ENCODE measurements around the gene SEPTIN2.
A peak's percentile ranks its signal among the peaks of the same experiment; 100 is the strongest.

Gene SEPTIN2

DNA sequence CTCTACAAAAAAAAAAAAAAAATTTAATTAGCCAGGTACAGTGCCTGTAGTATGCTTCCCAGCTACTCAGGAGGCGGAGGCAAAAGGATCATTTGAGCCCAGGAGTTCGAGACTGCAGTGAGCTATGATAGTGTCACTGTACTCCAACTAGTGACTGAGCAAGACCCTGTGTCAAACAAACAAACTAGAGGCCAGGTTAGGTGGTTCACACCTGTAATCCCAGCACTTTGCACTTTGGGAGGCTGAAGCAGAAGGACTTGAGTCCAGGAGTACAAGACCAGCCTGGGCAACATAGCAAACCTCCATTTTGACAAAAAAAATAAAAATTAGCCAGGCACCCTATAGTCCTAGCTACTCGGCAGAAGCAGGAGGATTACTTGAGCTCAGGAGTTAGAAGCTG lies 13.6 kb upstream of the SEPTIN2 start:
- no peaks in the 10 kb centered on the region for H3K9me3 Mint-ChIP-seq
- no peak overlapping the region for H3K27ac Mint-ChIP-seq
- H3K4me1 Mint-ChIP-seq = peaks cover 67% of the 10 kb centered on the region
- no peaks in the 10 kb centered on the region for H3K27me3 Mint-ChIP-seq
- peaks cover 3% of the 10 kb centered on the region for H3K36me3 Mint-ChIP-seq
- no peak overlapping the region for H3K4me3 Mint-ChIP-seq

DNA sequence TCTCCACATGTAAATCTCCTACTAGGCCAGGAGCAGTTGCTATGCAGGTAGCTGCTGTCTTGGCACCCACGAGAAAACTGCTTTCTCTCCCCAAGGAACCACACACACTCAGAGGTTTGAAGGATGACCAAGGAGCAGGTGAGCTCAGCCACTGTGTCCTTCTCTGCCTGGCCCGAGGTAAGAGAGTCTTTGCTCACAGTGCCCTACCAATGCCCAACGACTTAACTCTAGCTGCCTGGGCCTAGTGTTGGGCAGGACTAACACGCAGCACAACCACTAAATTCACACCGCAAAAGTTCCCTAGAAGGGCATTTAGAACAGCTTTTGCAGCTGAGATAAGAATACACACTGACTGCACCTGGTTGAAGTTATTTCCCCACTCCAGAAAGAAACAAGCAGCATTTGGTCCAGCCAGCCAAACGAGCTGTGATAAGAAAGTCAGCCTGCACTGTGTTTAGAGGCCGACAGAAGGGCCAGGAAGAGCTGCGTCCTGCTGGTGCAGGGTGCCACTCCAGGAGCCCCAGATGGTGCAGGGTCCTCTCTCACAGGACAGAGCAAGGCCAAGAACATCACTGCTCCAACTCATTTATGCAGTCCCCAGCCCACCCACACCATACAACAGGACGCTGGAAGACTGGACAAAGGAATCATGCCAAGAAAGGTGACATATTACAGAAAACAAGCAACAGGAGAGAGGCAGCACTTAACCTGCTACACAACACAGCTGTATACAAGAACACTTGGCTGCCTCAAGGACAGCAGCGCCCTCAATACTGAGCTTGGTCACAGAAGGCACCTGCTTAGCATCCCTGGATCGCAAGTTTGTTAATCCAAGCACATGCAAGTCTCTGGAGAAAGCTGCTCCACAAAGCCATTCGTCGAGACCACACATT lies 12.7 kb upstream of the SEPTIN2 start:
- Mint-ChIP-seq H3K4me3 (no peak overlapping the region), H3K9me3 (no peaks in the 10 kb centered on the region), H3K27ac (no peak overlapping the region), H3K36me3 (no peaks in the 10 kb centered on the region), H3K27me3 (no peaks in the 10 kb centered on the region), H3K4me1 (peaks cover 65% of the 10 kb centered on the region)

DNA sequence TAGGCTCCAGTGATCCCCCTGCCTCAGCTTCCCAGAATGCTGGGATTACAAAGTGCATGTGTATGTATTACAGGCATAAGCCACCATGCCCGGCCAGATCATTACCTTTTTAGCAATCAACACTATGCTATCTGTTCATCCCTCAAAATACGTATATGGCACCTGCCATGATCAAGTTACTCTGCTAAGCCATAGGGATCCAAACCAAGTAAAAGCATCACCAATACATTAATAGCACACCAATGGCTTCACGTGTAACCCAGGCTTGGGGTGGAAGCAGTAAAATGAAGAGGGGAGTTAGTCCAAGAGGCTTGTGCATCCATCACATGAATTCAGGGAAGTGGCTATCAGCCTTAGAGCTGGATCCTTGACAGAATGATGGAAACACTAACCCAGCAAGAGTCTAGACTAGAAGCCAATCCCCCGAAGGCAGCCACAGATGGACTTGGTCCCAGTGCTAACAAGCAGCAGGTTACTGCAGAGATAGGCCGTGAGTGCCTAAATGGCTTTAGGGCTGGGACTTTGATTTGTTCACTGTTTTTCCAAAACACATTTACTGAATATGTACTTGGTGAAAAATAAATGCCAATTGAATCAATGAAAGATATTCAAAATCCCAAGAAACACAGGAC lies 11.6 kb upstream of the SEPTIN2 start:
- Mint-ChIP-seq H3K9me3 (no peaks in the 10 kb centered on the region), H3K36me3 (no peaks in the 10 kb centered on the region), H3K4me1 (peaks cover 64% of the 10 kb centered on the region), H3K27ac (no peak overlapping the region), H3K4me3 (no peak overlapping the region), H3K27me3 (no peaks in the 10 kb centered on the region)

DNA sequence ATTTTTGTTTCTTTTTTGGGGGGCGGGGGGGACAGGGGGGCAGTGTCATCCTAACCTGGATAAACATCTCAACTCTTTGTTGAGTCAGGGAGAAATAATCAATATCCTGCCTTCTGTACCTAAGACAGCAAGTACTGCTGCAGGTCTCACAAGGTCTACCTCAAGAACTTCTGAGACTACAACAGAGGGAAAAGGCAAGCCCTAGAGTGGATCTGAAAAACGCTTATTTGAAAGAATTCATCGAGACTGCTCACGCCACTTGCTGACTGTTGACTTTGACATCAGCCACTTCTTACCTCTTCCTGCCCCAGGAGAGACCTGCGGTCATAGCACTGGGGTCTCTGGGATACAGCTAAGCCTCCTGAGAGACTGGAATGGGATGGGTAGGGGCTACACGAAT lies 8.7 kb upstream of the SEPTIN2 start:
- H3K36me3 Mint-ChIP-seq = peaks cover 3% of the 10 kb centered on the region
- peaks cover 77% of the 10 kb centered on the region for H3K4me1 Mint-ChIP-seq
- H3K9me3 Mint-ChIP-seq = no peaks in the 10 kb centered on the region
- no peaks in the 10 kb centered on the region for H3K27me3 Mint-ChIP-seq
- no peak overlapping the region for H3K4me3 Mint-ChIP-seq
- H3K27ac Mint-ChIP-seq = no peak overlapping the region

DNA sequence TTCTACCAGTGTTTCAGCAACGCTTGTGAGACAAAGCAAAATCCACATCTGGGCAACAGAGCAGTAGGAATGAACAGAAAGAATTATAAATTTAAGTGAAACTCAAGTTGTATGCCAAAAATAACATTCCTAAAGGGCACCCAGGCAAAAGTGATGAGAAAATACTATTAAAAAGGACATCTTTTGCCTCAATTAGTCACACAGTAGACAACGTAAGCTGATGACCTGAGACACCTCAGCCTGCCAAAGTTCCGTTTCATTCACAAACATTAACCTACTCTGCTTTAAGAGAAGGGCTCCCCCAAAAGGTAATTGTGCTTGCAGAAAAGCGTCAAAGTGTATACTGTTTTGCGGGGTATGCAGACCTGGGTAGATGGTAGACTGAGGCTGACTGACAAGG lies 7.5 kb upstream of the SEPTIN2 start:
- no peak overlapping the region for H3K27ac Mint-ChIP-seq
- peaks cover 3% of the 10 kb centered on the region for H3K36me3 Mint-ChIP-seq
- peaks cover 79% of the 10 kb centered on the region for H3K4me1 Mint-ChIP-seq
- no peak overlapping the region for H3K4me3 Mint-ChIP-seq
- no peaks in the 10 kb centered on the region for H3K9me3 Mint-ChIP-seq
- H3K27me3 Mint-ChIP-seq = no peaks in the 10 kb centered on the region

DNA sequence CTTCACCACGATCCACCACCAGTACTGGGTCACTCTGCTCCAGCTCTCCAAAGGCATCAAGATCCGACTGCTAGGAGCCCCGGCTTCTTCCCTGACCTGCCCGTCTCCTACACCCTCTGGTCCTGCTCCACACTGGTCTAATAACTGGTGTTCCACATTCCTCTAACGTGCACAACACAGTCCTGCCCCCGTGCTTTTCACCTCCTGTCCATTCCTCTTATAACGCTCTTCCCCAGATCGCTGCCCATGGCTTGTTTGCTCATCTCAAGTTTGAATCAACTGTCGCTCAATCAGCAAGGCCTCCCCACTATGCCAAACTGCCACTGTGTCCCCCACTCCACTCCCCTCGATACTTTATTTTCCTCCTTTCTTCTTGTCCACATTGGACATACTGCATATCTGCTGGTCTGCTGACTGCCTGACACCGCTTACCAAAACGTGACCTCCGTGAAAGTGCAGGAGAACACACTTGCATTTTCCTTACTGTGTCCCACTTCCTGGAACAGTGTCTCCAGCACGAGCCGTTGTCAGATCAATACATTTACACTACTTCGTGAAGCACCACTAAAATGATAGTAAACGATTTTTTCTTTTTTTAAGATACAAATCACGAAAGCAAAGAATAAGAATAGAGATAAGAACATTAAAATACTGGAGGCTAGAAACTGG lies 6.8 kb upstream of the SEPTIN2 start:
- peak overlapping the region; percentile 31 for H3K4me3 Mint-ChIP-seq
- peaks cover 3% of the 10 kb centered on the region for H3K36me3 Mint-ChIP-seq
- H3K9me3 Mint-ChIP-seq = no peaks in the 10 kb centered on the region
- H3K27ac Mint-ChIP-seq = peak overlapping the region; percentile 43
- H3K27me3 Mint-ChIP-seq = no peaks in the 10 kb centered on the region
- peaks cover 77% of the 10 kb centered on the region for H3K4me1 Mint-ChIP-seq

DNA sequence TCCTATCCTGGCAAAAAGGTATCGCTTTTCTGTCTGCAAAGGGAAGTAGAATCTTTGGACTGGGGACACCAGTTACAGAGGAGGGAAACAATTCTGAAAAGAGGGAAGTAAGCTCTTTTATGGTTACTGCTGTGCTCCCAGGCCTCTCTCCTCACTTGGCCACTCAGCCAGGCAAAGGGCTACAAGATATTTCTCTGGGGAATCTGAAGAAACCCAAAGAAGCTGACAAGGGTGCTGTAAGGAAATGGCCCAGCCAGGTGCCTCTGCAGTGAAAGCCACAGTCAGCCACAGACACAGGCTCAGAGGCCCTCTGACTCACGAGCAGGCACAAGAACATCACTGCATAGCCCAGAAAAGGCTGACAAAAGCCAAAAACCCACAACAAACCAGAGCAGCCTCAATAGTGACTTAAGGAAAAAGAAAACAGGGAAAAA lies 6.0 kb upstream of the SEPTIN2 start:
- Mint-ChIP-seq H3K4me1 (peaks cover 76% of the 10 kb centered on the region), H3K27me3 (no peaks in the 10 kb centered on the region), H3K36me3 (peaks cover 3% of the 10 kb centered on the region), H3K4me3 (peak overlapping the region; percentile 81), H3K27ac (peak overlapping the region; percentile 92), H3K9me3 (no peaks in the 10 kb centered on the region)

DNA sequence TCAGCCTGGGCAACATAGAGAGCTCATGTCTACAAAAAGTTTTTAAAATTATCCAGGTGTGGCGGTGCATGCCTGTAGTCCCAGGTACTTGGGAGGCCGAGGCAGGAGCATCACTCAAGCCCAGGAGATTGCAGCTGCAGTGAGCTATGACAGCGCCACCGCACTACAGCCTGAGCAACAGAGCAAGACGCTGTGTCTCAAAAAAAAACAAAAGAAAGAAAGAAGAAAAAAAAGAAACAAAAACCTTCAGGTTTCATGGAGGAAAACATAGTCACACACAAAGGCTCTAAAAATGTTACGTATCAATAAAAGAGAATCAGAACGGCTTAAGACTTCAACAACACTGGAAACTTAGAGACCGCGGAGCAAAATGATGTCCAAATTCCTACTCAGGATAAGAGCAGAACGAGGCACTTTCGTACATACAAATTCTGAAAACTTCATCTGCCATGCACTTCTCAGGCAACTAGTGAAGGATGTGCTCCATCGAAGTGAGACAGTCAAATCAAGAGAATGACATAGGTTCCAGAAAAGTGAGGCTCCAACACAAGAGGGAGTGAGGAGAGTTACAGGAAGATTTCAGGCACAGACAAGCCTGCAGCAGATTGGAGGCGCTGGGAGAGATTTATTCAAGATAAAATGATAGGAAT lies 4.7 kb upstream of the SEPTIN2 start:
- Mint-ChIP-seq H3K27me3 (no peaks in the 10 kb centered on the region), H3K9me3 (no peaks in the 10 kb centered on the region), H3K27ac (peak overlapping the region; percentile 85), H3K4me3 (peak overlapping the region; percentile 39), H3K36me3 (peaks cover 3% of the 10 kb centered on the region), H3K4me1 (peaks cover 66% of the 10 kb centered on the region)

DNA sequence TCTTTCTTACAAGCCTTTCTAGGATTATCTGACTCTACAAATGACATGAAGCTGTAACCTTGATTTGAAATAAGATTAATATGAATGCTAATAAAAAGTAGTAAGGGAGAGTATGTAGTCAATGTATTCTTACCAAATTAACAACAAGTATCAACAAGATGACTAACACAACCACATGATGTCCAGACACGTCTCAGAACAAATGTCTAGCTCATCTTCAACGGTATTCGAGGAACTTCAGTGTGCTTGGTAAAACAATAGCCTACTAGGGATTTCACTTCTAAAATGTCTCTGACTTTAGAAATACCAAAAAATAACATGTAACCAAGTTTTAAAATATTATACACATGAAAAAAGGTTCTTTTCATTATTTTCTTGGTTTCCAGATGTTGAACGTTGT lies 3.6 kb upstream of the SEPTIN2 start:
- Mint-ChIP-seq H3K27me3 (no peaks in the 10 kb centered on the region), H3K27ac (no peak overlapping the region), H3K4me3 (no peak overlapping the region), H3K9me3 (no peaks in the 10 kb centered on the region), H3K36me3 (peaks cover 3% of the 10 kb centered on the region), H3K4me1 (peaks cover 67% of the 10 kb centered on the region)

DNA sequence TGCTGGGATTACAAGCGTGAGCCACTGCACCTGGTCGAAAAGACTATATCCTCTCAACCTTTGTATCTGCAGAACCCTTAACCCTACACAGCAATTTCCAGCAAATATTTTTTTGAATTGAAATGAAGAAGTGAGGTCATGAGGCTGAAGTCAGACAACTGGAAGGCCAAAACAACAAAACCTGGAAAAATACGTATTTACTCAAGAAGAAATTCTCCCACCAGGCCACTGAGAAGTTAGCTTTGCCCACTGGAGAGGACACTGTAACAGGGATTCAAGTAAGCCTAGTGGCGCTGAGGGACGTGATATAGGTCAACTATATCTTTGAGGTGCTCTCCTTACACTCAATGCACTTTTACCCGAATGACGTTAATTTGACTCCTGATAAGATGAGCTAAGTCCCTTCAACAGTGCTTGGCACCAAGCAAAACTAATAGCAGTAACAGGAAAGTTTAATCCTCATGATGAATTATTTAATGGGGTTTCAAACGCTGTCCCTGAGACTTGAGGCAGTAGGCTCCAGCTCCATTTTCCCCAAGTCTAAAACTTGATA lies 2.1 kb upstream of the SEPTIN2 start:
- Mint-ChIP-seq H3K4me1 (peaks cover 74% of the 10 kb centered on the region), H3K9me3 (no peaks in the 10 kb centered on the region), H3K36me3 (peaks cover 8% of the 10 kb centered on the region), H3K4me3 (peak overlapping the region; percentile 100), H3K27me3 (no peaks in the 10 kb centered on the region), H3K27ac (peak overlapping the region; percentile 93)

DNA sequence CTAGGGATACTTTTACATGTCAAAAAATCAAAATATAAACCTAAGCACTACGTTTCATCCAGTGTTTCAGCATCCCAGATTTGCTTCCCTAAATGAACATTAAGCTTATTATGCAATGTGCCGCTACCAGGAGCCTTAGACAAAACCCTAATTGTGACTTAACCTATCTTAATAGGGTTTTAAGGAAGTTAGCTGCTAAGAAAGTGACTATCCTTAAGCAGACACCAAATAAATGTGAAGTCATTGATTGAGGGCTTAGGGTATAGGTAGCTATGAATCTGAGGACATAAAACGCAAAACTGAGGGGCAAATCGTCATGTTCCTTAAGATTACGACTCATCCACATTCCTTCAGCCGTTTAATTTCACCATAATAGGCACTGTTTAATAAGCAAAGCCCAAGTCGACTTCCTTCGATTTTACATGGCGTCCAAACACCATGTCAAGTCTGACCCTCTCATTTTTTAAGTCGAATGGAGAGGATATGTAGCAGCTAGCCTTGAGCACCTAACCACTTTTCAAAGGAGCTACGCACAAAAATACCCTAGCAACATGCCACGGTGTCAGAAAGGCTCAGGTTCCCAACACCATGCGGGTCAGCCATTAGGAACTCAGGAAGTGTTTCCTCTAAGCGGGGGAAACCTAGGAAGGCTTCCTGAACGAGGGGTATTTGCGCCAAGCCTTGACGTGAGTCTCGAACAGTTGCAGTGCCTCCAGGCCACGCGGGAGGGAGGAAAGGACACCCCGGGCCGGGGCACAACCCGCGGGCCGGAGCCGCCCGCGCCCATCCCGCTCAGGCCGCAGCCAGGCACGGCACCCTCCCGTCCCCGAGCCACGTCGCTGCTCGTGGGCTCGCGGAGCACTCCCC lies 1.3 kb upstream of the SEPTIN2 start:
- H3K4me3 Mint-ChIP-seq = peak overlapping the region; percentile 100
- H3K36me3 Mint-ChIP-seq = peaks cover 8% of the 10 kb centered on the region
- H3K27me3 Mint-ChIP-seq = no peaks in the 10 kb centered on the region
- H3K9me3 Mint-ChIP-seq = no peaks in the 10 kb centered on the region
- H3K4me1 Mint-ChIP-seq = peaks cover 73% of the 10 kb centered on the region
- H3K27ac Mint-ChIP-seq = peak overlapping the region; percentile 93

DNA sequence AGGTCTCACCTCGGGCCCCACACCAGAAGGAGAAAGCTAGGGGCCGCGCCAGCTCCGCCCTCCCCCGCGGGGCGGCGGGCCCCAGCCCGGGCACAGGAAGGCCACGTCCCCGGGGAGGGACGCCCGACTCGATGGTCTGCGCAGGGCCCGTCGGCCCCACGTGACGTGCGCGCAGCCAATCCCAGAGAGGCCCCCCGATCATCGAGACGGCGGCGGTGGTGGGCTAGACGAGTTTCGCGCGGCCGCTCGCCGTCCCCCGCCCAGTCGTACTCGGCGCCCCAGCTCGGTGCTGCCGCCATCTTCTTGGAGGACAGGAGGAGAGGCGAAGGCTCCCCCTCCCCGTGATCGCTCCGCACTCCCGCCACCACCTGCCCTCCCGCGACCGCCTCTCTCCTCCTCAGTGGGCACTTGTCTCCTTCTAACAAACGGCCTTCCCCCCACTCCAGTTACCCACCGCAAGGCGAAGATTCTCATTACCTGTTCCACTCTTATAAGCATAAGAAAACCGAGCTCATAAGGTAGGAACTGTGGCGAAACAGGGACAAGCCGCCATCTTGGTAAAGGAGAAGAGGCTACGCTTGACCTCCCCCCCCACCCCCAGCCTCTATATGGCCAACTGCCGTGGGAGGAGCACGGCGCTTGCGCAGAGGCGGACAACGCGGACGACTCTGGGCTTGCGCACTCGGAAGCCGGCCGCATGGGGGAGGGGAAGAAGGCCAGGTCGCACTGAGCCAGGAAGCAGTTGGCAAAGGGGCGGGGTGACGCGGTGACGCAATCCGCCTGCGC lies 439 bp upstream of the SEPTIN2 start, which contains the start of gene HDLBP:
Gene HDLBP (minus strand): TSS at position 580 of the 786 bp plus-strand sequence. CDS start 48,803 bp downstream, outside the sequence.
- Mint-ChIP-seq H3K9me3 (no peaks in the 10 kb centered on the region), H3K36me3 (peaks cover 8% of the 10 kb centered on the region), H3K27me3 (no peaks in the 10 kb centered on the region), H3K4me1 (peaks cover 72% of the 10 kb centered on the region), H3K4me3 (peak within 1 kb of the TSS; percentile 100), H3K27ac (peak within 1 kb of the TSS; percentile 100)

DNA sequence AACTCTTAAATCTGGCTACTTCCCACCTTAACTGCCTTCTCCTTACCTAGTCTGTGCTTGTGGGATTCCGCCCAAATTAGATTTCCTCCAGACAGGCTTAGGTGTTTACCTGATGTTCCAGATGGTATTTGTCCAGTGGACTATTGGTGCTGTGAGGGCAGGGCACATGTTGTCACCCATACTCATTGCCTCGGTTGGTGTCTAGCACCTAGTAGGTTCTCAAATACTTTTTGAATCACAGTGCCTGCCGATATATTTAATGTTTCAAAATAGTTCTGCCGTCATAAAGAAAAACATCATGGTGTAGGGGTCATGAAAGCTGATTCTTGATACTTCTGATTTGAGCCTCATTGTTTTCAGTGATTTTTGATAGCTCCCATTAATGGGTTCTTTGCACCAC lies 1.1 kb downstream of the SEPTIN2 start:
- peaks cover 13% of the 10 kb centered on the region for H3K36me3 Mint-ChIP-seq
- peak overlapping the region; percentile 64 for H3K27ac Mint-ChIP-seq
- H3K4me1 Mint-ChIP-seq = peaks cover 72% of the 10 kb centered on the region
- no peaks in the 10 kb centered on the region for H3K9me3 Mint-ChIP-seq
- peak overlapping the region; percentile 100 for H3K4me3 Mint-ChIP-seq
- no peaks in the 10 kb centered on the region for H3K27me3 Mint-ChIP-seq

DNA sequence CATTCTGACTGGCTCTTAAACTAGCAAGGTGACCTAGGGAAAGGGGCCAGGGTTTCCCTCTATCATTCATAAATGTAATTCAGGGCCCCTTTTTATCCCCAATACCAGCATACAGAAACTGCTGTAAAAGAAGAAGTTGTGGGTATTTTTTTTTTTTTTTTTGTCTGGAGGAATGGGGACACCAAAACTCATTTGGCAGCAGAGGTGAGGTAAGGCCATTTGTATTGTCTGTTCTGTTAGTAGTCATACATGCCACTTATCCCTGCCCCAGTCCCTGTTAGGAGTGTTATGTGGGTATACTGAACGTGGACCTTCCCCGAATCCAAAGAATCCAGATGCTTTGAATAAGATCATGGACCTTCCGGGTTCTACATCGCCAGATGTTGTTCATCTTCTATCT lies 1.7 kb downstream of the SEPTIN2 start:
- H3K36me3 Mint-ChIP-seq = peaks cover 13% of the 10 kb centered on the region
- peak overlapping the region; percentile 100 for H3K4me3 Mint-ChIP-seq
- peak overlapping the region; percentile 64 for H3K27ac Mint-ChIP-seq
- H3K9me3 Mint-ChIP-seq = no peaks in the 10 kb centered on the region
- peaks cover 70% of the 10 kb centered on the region for H3K4me1 Mint-ChIP-seq
- no peaks in the 10 kb centered on the region for H3K27me3 Mint-ChIP-seq
